Measurements from ENCODE around the gene TUBB2B.

The TUBB2B gene

GRCh38 chr6:3267162-3267561 lies 39.7 kb upstream of the TUBB2B start:
- WGBS, 2 experiments (ENCODE audit: insufficient coverage in 2 of 2), result 87 to 90% methylated on average over 2 to 3 of the region's 5 CpGs
- no peaks in the 10 kb centered on the region for H3K9me3 ChIP-seq (ENCODE audit: control insufficient read depth, low read length)
- peaks cover 68% of the 10 kb centered on the region for H3K36me3 ChIP-seq (ENCODE audit: control insufficient read depth, insufficient read depth, low read length)
- no peak overlapping the region for H3K4me3 ChIP-seq (ENCODE audit: extremely low read depth, insufficient read depth, low read length, poor library complexity, severe bottlenecking)
- H3K4me1 ChIP-seq (ENCODE audit: control insufficient read depth, insufficient read depth, low read length, poor library complexity, severe bottlenecking), result no peaks in the 10 kb centered on the region
- H3K27ac ChIP-seq (ENCODE audit: low read depth, low read length, severe bottlenecking), result no peak overlapping the region

DNA sequence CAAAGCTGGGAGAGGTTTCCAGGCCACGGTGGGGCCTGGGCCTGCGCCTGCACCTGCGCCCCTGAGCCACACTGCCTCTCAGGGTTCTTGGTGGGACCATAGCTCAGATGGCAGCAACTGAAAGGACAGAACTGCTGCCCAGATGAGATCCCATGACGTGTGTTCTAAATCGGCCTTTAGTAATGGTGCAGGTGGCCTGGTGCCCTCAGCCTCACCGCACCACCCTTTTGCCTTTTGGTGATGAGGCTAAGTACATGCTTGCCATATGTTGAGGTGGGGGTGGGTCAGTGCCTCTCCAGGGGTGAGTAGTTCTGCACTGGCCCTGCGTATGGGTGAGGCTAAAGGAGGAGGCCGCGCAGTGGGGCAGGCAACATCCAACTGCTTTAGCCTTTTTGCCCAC lies 38.7 kb upstream of the TUBB2B start:
- Histone ChIP-seq H3K36me3 (ENCODE audit: control insufficient read depth, insufficient read depth, low read length) (peaks cover 64% of the 10 kb centered on the region), H3K4me3 (ENCODE audit: extremely low read depth, insufficient read depth, low read length, poor library complexity, severe bottlenecking) (no peak overlapping the region), H3K27ac (ENCODE audit: low read depth, low read length, severe bottlenecking) (no peak overlapping the region), H3K9me3 (ENCODE audit: control insufficient read depth, low read length) (no peaks in the 10 kb centered on the region), H3K4me1 (ENCODE audit: control insufficient read depth, insufficient read depth, low read length, poor library complexity, severe bottlenecking) (no peaks in the 10 kb centered on the region)
- 56 to 61% methylated on average over 7 to 8 of the region's 9 CpGs for WGBS, 2 experiments (ENCODE audit: insufficient coverage in 2 of 2)

DNA sequence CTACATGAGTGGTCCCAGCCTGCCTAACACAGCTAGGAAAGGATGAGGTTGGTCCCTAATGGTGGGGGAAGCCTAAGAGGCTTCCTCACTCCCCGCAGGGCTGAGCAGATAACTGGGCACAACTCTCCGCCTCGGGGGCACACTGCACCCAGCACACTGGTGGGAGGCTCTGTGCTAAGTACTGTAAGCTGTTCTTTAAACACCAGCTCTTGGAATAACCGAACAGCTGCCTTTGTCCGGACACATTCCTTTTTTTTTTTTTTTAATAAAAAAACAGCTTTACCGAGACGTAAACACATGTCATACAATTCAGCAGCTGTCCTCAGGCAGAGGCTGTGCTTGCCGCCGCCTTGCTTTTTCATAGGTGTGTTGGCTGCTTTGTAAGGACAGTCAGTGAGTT lies 38.2 kb upstream of the TUBB2B start:
- Histone ChIP-seq H3K9me3 (ENCODE audit: control insufficient read depth, low read length) (no peaks in the 10 kb centered on the region), H3K27ac (ENCODE audit: low read depth, low read length, severe bottlenecking) (no peak overlapping the region), H3K4me1 (ENCODE audit: control insufficient read depth, insufficient read depth, low read length, poor library complexity, severe bottlenecking) (no peaks in the 10 kb centered on the region), H3K36me3 (ENCODE audit: control insufficient read depth, insufficient read depth, low read length) (peaks cover 64% of the 10 kb centered on the region), H3K4me3 (ENCODE audit: extremely low read depth, insufficient read depth, low read length, poor library complexity, severe bottlenecking) (no peak overlapping the region)
- 73 to 78% methylated on average over 8 to 9 of the region's 9 CpGs for WGBS, 2 experiments (ENCODE audit: insufficient coverage in 2 of 2)

- Histone ChIP-seq H3K9me3 (ENCODE audit: control insufficient read depth, low read length) (no peaks in the 10 kb centered on the region), H3K4me1 (ENCODE audit: control insufficient read depth, insufficient read depth, low read length, poor library complexity, severe bottlenecking) (no peaks in the 10 kb centered on the region), H3K36me3 (ENCODE audit: control insufficient read depth, insufficient read depth, low read length) (peaks cover 51% of the 10 kb centered on the region), H3K27ac (ENCODE audit: low read depth, low read length, severe bottlenecking) (no peak overlapping the region), H3K4me3 (ENCODE audit: extremely low read depth, insufficient read depth, low read length, poor library complexity, severe bottlenecking) (no peak overlapping the region)
- 90 to 100% methylated on average over 2 to 3 of the region's 3 CpGs for WGBS, 2 experiments (ENCODE audit: insufficient coverage in 2 of 2)
Observed at GRCh38 chr6:3264356-3264755, 36.9 kb upstream of the TUBB2B start.

- Histone ChIP-seq H3K27ac (ENCODE audit: low read depth, low read length, severe bottlenecking) (no peak overlapping the region), H3K36me3 (ENCODE audit: control insufficient read depth, insufficient read depth, low read length) (peaks cover 39% of the 10 kb centered on the region), H3K4me1 (ENCODE audit: control insufficient read depth, insufficient read depth, low read length, poor library complexity, severe bottlenecking) (no peaks in the 10 kb centered on the region), H3K9me3 (ENCODE audit: control insufficient read depth, low read length) (no peaks in the 10 kb centered on the region), H3K4me3 (ENCODE audit: extremely low read depth, insufficient read depth, low read length, poor library complexity, severe bottlenecking) (no peak overlapping the region)
- WGBS, 2 experiments (ENCODE audit: insufficient coverage in 2 of 2), result 94 to 96% methylated on average over 6 of the region's 6 CpGs
Observed at GRCh38 chr6:3263096-3263495, 35.6 kb upstream of the TUBB2B start.

GRCh38 chr6:3261921-3262320 lies 34.5 kb upstream of the TUBB2B start:
- Histone ChIP-seq H3K9me3 (ENCODE audit: control insufficient read depth, low read length) (no peaks in the 10 kb centered on the region), H3K36me3 (ENCODE audit: control insufficient read depth, insufficient read depth, low read length) (peaks cover 32% of the 10 kb centered on the region), H3K4me1 (ENCODE audit: control insufficient read depth, insufficient read depth, low read length, poor library complexity, severe bottlenecking) (no peaks in the 10 kb centered on the region), H3K27ac (ENCODE audit: low read depth, low read length, severe bottlenecking) (no peak overlapping the region), H3K4me3 (ENCODE audit: extremely low read depth, insufficient read depth, low read length, poor library complexity, severe bottlenecking) (no peak overlapping the region)
- WGBS, 2 experiments (ENCODE audit: insufficient coverage in 2 of 2), result 64 to 75% methylated on average over 6 to 7 of the region's 8 CpGs

- H3K4me3 ChIP-seq (ENCODE audit: extremely low read depth, insufficient read depth, low read length, poor library complexity, severe bottlenecking), result no peak overlapping the region
- no peak overlapping the region for H3K27ac ChIP-seq (ENCODE audit: low read depth, low read length, severe bottlenecking)
- WGBS, 2 experiments (ENCODE audit: insufficient coverage in 2 of 2), result 46 to 56% methylated on average over 4 to 5 of the region's 6 CpGs
Observed at GRCh38 chr6:3261518-3261820, 34.0 kb upstream of the TUBB2B start.

GRCh38 chr6:3260772-3261517 lies 33.5 kb upstream of the TUBB2B start:
- no peak overlapping the region for H3K4me3 ChIP-seq (ENCODE audit: extremely low read depth, insufficient read depth, low read length, poor library complexity, severe bottlenecking)
- WGBS, 2 experiments (ENCODE audit: insufficient coverage in 2 of 2), result 77 to 86% methylated on average over 10 to 13 of the region's 17 CpGs
- H3K9me3 ChIP-seq (ENCODE audit: control insufficient read depth, low read length), result no peaks in the 10 kb centered on the region
- H3K4me1 ChIP-seq (ENCODE audit: control insufficient read depth, insufficient read depth, low read length, poor library complexity, severe bottlenecking), result no peaks in the 10 kb centered on the region
- H3K27ac ChIP-seq (ENCODE audit: low read depth, low read length, severe bottlenecking), result no peak overlapping the region
- peaks cover 31% of the 10 kb centered on the region for H3K36me3 ChIP-seq (ENCODE audit: control insufficient read depth, insufficient read depth, low read length)

More at GRCh38 chr6:3261518-3261820, 34.0 kb upstream of the TUBB2B start:
- no peaks in the 10 kb centered on the region for H3K9me3 ChIP-seq (ENCODE audit: control insufficient read depth, low read length)
- H3K4me1 ChIP-seq (ENCODE audit: control insufficient read depth, insufficient read depth, low read length, poor library complexity, severe bottlenecking), result no peaks in the 10 kb centered on the region
- peaks cover 32% of the 10 kb centered on the region for H3K36me3 ChIP-seq (ENCODE audit: control insufficient read depth, insufficient read depth, low read length)

GRCh38 chr6:3260296-3260695 lies 32.8 kb upstream of the TUBB2B start:
- H3K4me3 ChIP-seq (ENCODE audit: extremely low read depth, insufficient read depth, low read length, poor library complexity, severe bottlenecking), result no peak overlapping the region
- no peaks in the 10 kb centered on the region for H3K4me1 ChIP-seq (ENCODE audit: control insufficient read depth, insufficient read depth, low read length, poor library complexity, severe bottlenecking)
- WGBS, 2 experiments (ENCODE audit: insufficient coverage in 2 of 2), result 59 to 78% methylated on average over 7 to 14 of the region's 14 CpGs
- peaks cover 24% of the 10 kb centered on the region for H3K36me3 ChIP-seq (ENCODE audit: control insufficient read depth, insufficient read depth, low read length)
- H3K27ac ChIP-seq (ENCODE audit: low read depth, low read length, severe bottlenecking), result no peak overlapping the region
- H3K9me3 ChIP-seq (ENCODE audit: control insufficient read depth, low read length), result no peaks in the 10 kb centered on the region

- no peak overlapping the region for H3K27ac ChIP-seq (ENCODE audit: low read depth, low read length, severe bottlenecking)
- peak overlapping the region; percentile 84 for H3K4me3 ChIP-seq (ENCODE audit: extremely low read depth, insufficient read depth, low read length, poor library complexity, severe bottlenecking)
- no peaks in the 10 kb centered on the region for H3K9me3 ChIP-seq (ENCODE audit: control insufficient read depth, low read length)
- no peaks in the 10 kb centered on the region for H3K4me1 ChIP-seq (ENCODE audit: control insufficient read depth, insufficient read depth, low read length, poor library complexity, severe bottlenecking)
- 0 to 2% methylated on average over 18 to 21 of the region's 21 CpGs for WGBS, 2 experiments (ENCODE audit: insufficient coverage in 2 of 2)
- peaks cover 20% of the 10 kb centered on the region for H3K36me3 ChIP-seq (ENCODE audit: control insufficient read depth, insufficient read depth, low read length)
Observed at GRCh38 chr6:3259491-3259958, 32.1 kb upstream of the TUBB2B start.

GRCh38 chr6:3258720-3259490 lies 31.5 kb upstream of the TUBB2B start, which contains the start of gene PSMG4:
Gene PSMG4 (plus strand): TSS chr6:3258947. CDS start chr6:3259023, 76 bp downstream.
- peaks cover 15% of the 10 kb centered on the region for H3K36me3 ChIP-seq (ENCODE audit: control insufficient read depth, insufficient read depth, low read length)
- peak within 1 kb of the TSS; percentile 84 for H3K4me3 ChIP-seq (ENCODE audit: extremely low read depth, insufficient read depth, low read length, poor library complexity, severe bottlenecking)
- H3K9me3 ChIP-seq (ENCODE audit: control insufficient read depth, low read length), result no peaks in the 10 kb centered on the region
- 0% methylated on average over 65 to 69 of the region's 80 CpGs for WGBS, 2 experiments (ENCODE audit: insufficient coverage in 2 of 2)
- H3K27ac ChIP-seq (ENCODE audit: low read depth, low read length, severe bottlenecking), result no peak within 1 kb of the TSS
- no peaks in the 10 kb centered on the region for H3K4me1 ChIP-seq (ENCODE audit: control insufficient read depth, insufficient read depth, low read length, poor library complexity, severe bottlenecking)
